ENCODE data around the gene MSI2.

The MSI2 gene

GRCh38 chr17:57536789-57537523 lies 280.6 kb downstream of the MSI2 start:
- DNase-seq (ENCODE audit: low read depth in 1 of 2, low spot score in 1 of 2): no peak
- TF ChIP-seq JUND (IDR thresholded peaks at IDR 0.05; ENCODE audit: low read depth): no peak
- in situ Hi-C loops (cut with HindIII; ENCODE audit: low pct_unique_long_range_greater_than_20kb, low sequenced_read_pairs): no loop called here

- DNase-seq (ENCODE audit: low read depth in 1 of 2, low spot score in 1 of 2): no peak
- TF ChIP-seq JUND (IDR thresholded peaks at IDR 0.05; ENCODE audit: low read depth): no peak
- in situ Hi-C loops (cut with HindIII; ENCODE audit: low pct_unique_long_range_greater_than_20kb, low sequenced_read_pairs): no loop called here
These were observed 281.4 kb downstream of the MSI2 start for GRCh38 chr17:57537524-57538410.

GRCh38 chr17:57538736-57539456 lies 282.6 kb downstream of the MSI2 start:
- no peak for DNase-seq (ENCODE audit: low read depth in 1 of 2, low spot score in 1 of 2)
- in situ Hi-C loops (cut with HindIII; ENCODE audit: low pct_unique_long_range_greater_than_20kb, low sequenced_read_pairs): no loop called here
- no peak for TF ChIP-seq JUND (IDR thresholded peaks at IDR 0.05; ENCODE audit: low read depth)

DNA sequence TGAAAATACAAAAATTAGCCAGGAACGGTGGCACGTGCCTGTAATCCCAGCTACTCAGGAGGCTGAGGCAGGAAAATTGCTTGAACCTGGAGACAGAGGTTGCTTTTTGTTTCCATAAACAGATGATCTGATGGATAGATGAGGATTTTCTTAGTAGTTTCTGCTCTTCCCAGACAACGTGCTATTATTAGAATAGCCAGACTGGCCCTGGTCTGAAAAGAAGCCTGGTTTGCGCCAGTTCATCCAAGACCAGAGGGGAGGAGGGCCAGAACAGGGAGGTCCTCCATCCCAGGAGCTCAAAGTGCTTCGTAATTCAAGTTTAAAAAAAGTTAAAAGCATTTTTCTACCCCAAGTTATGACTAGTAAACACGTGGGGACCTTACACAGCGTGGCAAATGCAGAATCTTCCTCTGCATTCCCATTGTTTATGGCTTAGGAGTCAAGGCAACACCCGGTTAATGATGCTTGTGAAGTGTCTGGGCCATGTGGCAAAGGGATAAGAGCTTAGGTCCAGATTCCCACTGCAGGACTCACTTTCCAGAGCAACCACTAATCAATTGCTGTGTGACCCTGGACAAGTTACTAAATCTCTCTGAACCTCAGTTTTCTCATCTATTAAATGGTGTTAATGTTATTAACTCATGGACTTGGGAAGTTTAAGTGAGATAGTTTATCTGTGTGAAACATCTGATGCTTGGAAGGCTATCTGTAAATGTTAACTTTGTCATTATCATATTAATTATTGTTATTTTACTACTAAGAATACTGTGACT lies 283.4 kb downstream of the MSI2 start:
- DNase-seq (ENCODE audit: low read depth in 1 of 2, low spot score in 1 of 2): no peak
- in situ Hi-C loops (cut with HindIII; ENCODE audit: low pct_unique_long_range_greater_than_20kb, low sequenced_read_pairs): no loop called here
- no peak for TF ChIP-seq JUND (IDR thresholded peaks at IDR 0.05; ENCODE audit: low read depth)

- in situ Hi-C loops (cut with HindIII; ENCODE audit: low pct_unique_long_range_greater_than_20kb, low sequenced_read_pairs): no loop called here
- no peak for TF ChIP-seq JUND (IDR thresholded peaks at IDR 0.05; ENCODE audit: low read depth)
- no peak for DNase-seq (ENCODE audit: low read depth in 1 of 2, low spot score in 1 of 2)
These were observed 284.3 kb downstream of the MSI2 start for GRCh38 chr17:57540596-57540995.

DNA sequence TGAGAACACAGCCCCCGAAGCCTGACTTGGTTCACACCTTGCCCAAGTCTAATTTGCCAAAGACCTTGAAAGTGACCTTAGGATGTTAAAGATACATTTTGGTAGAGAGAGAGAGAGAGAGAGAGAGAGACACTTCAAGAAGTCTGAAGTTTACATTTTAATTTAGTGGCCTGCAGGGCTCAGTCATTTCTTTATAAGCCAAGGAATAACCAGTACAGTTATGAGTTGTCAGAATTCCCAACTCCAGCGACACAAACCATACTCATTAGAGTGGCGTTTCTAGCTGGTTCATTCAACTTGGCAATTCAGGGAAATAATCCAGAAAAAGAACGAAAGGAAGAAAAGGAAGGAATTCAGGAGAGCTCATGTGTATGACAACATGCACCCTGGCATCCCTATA lies 284.7 kb downstream of the MSI2 start:
- no peak for TF ChIP-seq JUND (IDR thresholded peaks at IDR 0.05; ENCODE audit: low read depth)
- DNase-seq (ENCODE audit: low read depth in 1 of 2, low spot score in 1 of 2): no peak
- in situ Hi-C loops (cut with HindIII; ENCODE audit: low pct_unique_long_range_greater_than_20kb, low sequenced_read_pairs): no loop called here

- no peak for TF ChIP-seq JUND (IDR thresholded peaks at IDR 0.05; ENCODE audit: low read depth)
- no peak for DNase-seq (ENCODE audit: low read depth in 1 of 2, low spot score in 1 of 2)
- in situ Hi-C loops (cut with HindIII; ENCODE audit: low pct_unique_long_range_greater_than_20kb, low sequenced_read_pairs): no loop called here
These were observed 285.4 kb downstream of the MSI2 start for GRCh38 chr17:57541472-57542394.

GRCh38 chr17:57542510-57542909 lies 286.2 kb downstream of the MSI2 start:
- in situ Hi-C loops (cut with HindIII; ENCODE audit: low pct_unique_long_range_greater_than_20kb, low sequenced_read_pairs): no loop called here
- no peak for TF ChIP-seq JUND (IDR thresholded peaks at IDR 0.05; ENCODE audit: low read depth)
- no peak for DNase-seq (ENCODE audit: low read depth in 1 of 2, low spot score in 1 of 2)

- no peak for DNase-seq (ENCODE audit: low read depth in 1 of 2, low spot score in 1 of 2)
- in situ Hi-C loops (cut with HindIII; ENCODE audit: low pct_unique_long_range_greater_than_20kb, low sequenced_read_pairs): no loop called here
- TF ChIP-seq JUND (IDR thresholded peaks at IDR 0.05; ENCODE audit: low read depth): no peak
These were observed 286.9 kb downstream of the MSI2 start for GRCh38 chr17:57543230-57543629.

GRCh38 chr17:57544401-57544800 lies 288.1 kb downstream of the MSI2 start:
- in situ Hi-C loops (cut with HindIII; ENCODE audit: low pct_unique_long_range_greater_than_20kb, low sequenced_read_pairs): no loop called here
- no peak for DNase-seq (ENCODE audit: low read depth in 1 of 2, low spot score in 1 of 2)

GRCh38 chr17:57544834-57545463 lies 288.6 kb downstream of the MSI2 start:
- no peak for DNase-seq (ENCODE audit: low read depth in 1 of 2, low spot score in 1 of 2)
- in situ Hi-C loops (cut with HindIII; ENCODE audit: low pct_unique_long_range_greater_than_20kb, low sequenced_read_pairs): no loop called here
- no peak for TF ChIP-seq JUND (IDR thresholded peaks at IDR 0.05; ENCODE audit: low read depth)

More at GRCh38 chr17:57544401-57544800, 288.1 kb downstream of the MSI2 start:
- no peak for TF ChIP-seq JUND (IDR thresholded peaks at IDR 0.05; ENCODE audit: low read depth)
